Measurements from ENCODE around the gene PIP5K1B. TPM values are rescaled to one million over a fixed set of nuclear protein-coding genes. Genes with fewer than 3 reads are reported as not detected.
"Not testable (repeated sequence)": the region's sequence is repeated elsewhere in the genome, so short reads cannot be mapped to it uniquely, and the experiment has no call there.

The PIP5K1B gene
- total RNA-seq, 1 experiment from 2014 or later, result 9.0 TPM

DNA sequence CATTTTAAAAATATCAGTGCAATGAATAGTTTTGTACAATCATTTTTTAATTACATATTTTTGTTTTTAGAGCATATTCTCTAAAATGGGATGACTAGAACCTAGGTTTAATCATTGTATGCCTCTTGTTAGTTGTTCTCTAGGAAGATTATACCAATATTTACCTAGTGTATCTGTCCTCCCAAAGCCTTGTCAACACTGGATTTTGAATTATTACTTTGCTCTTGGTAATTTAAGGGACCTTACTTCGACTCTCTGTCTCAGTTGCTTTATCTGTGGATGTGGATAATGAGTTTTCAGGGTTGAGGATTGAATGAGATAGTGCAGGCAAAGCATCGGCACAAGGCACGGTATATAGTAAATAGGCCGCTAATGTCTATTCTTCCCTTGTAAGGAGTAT lies 10.9 kb upstream of the PIP5K1B start:
- intact Hi-C loops (cut with micrococcal nuclease; ENCODE audit: unreplicated experiment), result no loop called here
- no peaks in the 10 kb centered on the region for H3K9me3 Mint-ChIP-seq (ENCODE audit: low read depth, unreplicated experiment)
- no peak overlapping the region for H3K4me3 Mint-ChIP-seq (ENCODE audit: low read depth, unreplicated experiment)
- no peak for TF ChIP-seq CTCF (IDR thresholded peaks at IDR 0.05; ENCODE audit: unreplicated experiment)
- peaks cover 21% of the 10 kb centered on the region for H3K4me1 Mint-ChIP-seq (ENCODE audit: low read depth, unreplicated experiment)
- CTCF ChIA-PET, result no interaction called here
- no peaks in the 10 kb centered on the region for H3K36me3 Mint-ChIP-seq (ENCODE audit: insufficient read depth, unreplicated experiment)
- peaks cover 17% of the 10 kb centered on the region for H3K27me3 Mint-ChIP-seq (ENCODE audit: unreplicated experiment)
- no peak overlapping the region for H3K27ac Mint-ChIP-seq (ENCODE audit: unreplicated experiment)
- DNase-seq, result no peak
- BruUV-seq (replicated peaks), result no TSS peak

DNA sequence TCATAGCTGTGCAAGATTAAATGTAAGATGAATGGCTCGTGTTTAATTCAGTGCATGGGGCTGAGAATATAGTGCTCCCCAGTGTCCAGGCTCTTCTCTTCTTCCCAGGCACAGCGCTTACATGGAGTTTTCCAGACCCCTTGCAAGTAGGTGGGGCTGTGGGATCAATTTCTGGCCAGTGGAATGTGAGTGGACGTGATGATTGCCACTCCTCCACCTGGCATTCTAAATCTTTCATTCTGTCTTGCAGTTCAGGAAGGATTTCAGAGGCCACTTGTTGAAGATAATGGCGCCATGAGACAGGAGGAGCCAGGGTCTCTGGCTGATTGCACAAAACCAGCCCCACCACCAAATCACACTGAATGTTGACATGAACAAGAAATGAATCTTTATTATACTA lies 7.2 kb upstream of the PIP5K1B start:
- H3K27me3 Mint-ChIP-seq (ENCODE audit: unreplicated experiment), result peaks cover 38% of the 10 kb centered on the region
- H3K36me3 Mint-ChIP-seq (ENCODE audit: insufficient read depth, unreplicated experiment), result no peaks in the 10 kb centered on the region
- no peak for DNase-seq
- intact Hi-C loops (cut with micrococcal nuclease; ENCODE audit: unreplicated experiment), result no loop called here
- no peak overlapping the region for H3K4me3 Mint-ChIP-seq (ENCODE audit: low read depth, unreplicated experiment)
- no peak overlapping the region for H3K27ac Mint-ChIP-seq (ENCODE audit: unreplicated experiment)
- BruUV-seq (replicated peaks), result no TSS peak
- H3K9me3 Mint-ChIP-seq (ENCODE audit: low read depth, unreplicated experiment), result no peaks in the 10 kb centered on the region
- peaks cover 8% of the 10 kb centered on the region for H3K4me1 Mint-ChIP-seq (ENCODE audit: low read depth, unreplicated experiment)
- CTCF ChIA-PET, result no interaction called here
- TF ChIP-seq CTCF (IDR thresholded peaks at IDR 0.05; ENCODE audit: unreplicated experiment), result no peak

DNA sequence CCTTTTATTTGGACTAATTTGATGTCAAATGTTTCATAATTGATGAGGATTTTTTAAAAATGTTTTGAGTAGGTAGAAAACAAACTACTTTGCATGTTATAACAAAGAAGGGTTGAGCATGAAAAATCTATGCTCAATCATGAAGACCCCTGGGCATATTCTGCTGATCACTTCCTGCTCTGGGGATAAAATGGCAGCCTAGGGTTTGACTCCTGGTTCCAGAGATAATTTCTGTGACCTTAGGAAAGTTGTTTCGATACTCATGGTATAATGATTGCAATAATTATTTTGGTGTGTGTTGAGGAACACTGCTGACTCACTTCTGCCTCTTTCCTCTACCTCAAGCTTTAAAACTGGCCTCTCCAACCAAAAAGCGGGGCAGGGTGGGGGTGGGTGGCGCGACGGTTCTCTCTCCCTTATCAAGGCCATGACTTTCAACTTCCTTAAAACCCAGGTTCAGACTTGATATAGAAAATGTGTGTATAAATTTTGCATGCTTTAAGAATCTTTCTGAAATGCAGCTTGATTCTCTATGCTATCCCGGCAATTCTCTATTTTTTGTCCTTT lies 6.0 kb upstream of the PIP5K1B start:
- CTCF ChIA-PET, result no interaction called here
- Mint-ChIP-seq H3K9me3 (ENCODE audit: low read depth, unreplicated experiment) (no peaks in the 10 kb centered on the region), H3K27ac (ENCODE audit: unreplicated experiment) (no peak overlapping the region), H3K27me3 (ENCODE audit: unreplicated experiment) (peaks cover 38% of the 10 kb centered on the region), H3K4me1 (ENCODE audit: low read depth, unreplicated experiment) (no peaks in the 10 kb centered on the region), H3K36me3 (ENCODE audit: insufficient read depth, unreplicated experiment) (no peaks in the 10 kb centered on the region), H3K4me3 (ENCODE audit: low read depth, unreplicated experiment) (no peak overlapping the region)
- no peak for TF ChIP-seq CTCF (IDR thresholded peaks at IDR 0.05; ENCODE audit: unreplicated experiment)
- intact Hi-C loops (cut with micrococcal nuclease; ENCODE audit: unreplicated experiment), result no loop called here
- DNase-seq, result no peak
- BruUV-seq (replicated peaks), result no TSS peak

DNA sequence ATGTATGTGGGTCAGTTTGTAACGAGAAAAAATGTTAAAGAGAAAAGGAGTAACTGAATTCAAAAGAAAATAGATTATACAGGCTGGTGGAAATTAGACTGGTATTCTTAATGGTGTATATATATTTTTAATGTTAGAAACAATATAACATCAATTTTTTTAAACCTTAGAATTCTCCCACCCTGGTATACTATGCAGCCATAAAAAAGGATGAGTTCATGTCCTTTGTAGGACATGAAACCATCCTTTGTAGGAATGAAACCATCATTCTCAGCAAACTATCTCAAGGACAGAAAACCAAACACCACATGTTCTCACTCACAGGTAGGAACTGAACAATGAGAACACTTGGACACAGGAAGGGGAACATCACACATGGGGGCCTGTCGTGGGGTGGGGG lies 5.4 kb upstream of the PIP5K1B start:
- H3K4me1 Mint-ChIP-seq (ENCODE audit: low read depth, unreplicated experiment); BruUV-seq (replicated peaks); H3K4me3 Mint-ChIP-seq (ENCODE audit: low read depth, unreplicated experiment); H3K27ac Mint-ChIP-seq (ENCODE audit: unreplicated experiment); H3K36me3 Mint-ChIP-seq (ENCODE audit: insufficient read depth, unreplicated experiment); CTCF ChIA-PET; DNase-seq; intact Hi-C loops (cut with micrococcal nuclease; ENCODE audit: unreplicated experiment); H3K9me3 Mint-ChIP-seq (ENCODE audit: low read depth, unreplicated experiment): not testable (repeated sequence)
- H3K27me3 Mint-ChIP-seq (ENCODE audit: unreplicated experiment), result peaks cover 38% of the 10 kb centered on the region

DNA sequence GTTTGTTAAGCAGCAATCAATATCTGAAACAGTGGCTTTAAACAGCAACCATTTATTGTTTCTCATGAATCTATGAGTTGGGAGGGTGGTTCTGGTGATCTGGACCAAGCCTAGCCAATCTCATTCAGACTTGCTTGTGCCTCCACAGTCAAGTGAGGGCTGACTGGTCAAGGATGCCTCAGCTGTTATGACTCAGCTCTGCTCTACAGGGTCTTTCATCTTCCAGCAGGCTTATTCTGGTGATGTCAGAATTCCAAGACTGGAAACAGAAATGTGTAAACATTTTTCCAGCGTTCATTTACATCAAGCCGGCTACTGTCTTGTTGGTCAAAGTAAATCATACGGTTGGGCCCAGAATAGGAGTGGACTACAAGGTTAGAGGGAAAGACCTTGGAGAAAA lies 2.5 kb upstream of the PIP5K1B start:
- intact Hi-C loops (cut with micrococcal nuclease; ENCODE audit: unreplicated experiment), result no loop called here
- peaks cover 23% of the 10 kb centered on the region for H3K36me3 Mint-ChIP-seq (ENCODE audit: insufficient read depth, unreplicated experiment)
- H3K27me3 Mint-ChIP-seq (ENCODE audit: unreplicated experiment), result peaks cover 45% of the 10 kb centered on the region
- peaks cover 10% of the 10 kb centered on the region for H3K4me1 Mint-ChIP-seq (ENCODE audit: low read depth, unreplicated experiment)
- no peak overlapping the region for H3K4me3 Mint-ChIP-seq (ENCODE audit: low read depth, unreplicated experiment)
- no peaks in the 10 kb centered on the region for H3K9me3 Mint-ChIP-seq (ENCODE audit: low read depth, unreplicated experiment)
- TF ChIP-seq CTCF (IDR thresholded peaks at IDR 0.05; ENCODE audit: unreplicated experiment), result no peak
- CTCF ChIA-PET, result no interaction called here
- H3K27ac Mint-ChIP-seq (ENCODE audit: unreplicated experiment), result no peak overlapping the region
- DNase-seq, result no peak
- BruUV-seq (replicated peaks), result no TSS peak

All from Calu3 (cell line).